ENCODE data around the gene DAPK2.
"Not testable (repeated sequence)": the region's sequence is repeated elsewhere in the genome, so short reads cannot be mapped to it uniquely, and the experiment has no call there.

Gene DAPK2

DNA sequence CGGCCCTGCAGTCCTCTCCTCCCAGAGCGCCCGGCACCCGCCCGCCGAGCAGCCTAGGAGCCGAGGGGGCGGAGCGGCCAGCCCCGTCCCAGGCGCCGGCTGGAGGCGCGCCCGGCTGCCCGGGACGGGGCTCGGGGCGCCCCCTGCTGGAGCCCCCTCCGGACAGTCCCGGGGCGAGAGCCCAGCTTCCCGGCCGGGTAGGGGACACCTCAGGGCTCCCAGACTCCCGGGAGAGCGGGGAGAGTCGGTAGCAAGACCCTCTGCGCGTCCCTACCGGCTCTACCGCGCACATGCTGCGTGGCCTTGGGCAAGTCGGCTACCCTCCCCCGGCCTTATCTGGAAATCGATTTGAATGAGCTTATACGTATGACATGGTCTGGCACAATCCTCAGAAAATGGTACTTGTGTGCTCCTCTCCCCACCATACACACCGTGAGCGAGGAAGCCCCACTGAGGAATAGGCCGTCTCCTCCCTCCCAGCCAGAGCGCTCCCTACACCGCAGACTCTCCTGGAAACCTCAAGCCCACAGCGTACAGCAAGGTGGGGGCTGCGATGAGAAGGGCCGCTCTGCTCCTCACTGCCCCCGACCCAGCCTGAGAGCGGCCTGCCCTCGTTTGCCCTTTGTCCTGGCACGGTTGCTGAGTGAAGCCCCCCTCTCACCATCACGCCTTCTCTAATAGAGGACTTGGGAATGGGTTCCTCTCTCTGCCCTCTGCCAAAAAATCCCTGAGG, at the start of gene DAPK2:
Gene DAPK2 (minus strand): TSS at position 65 of the 733 bp plus-strand sequence. CDS start 6,224 bp downstream, outside the sequence.
- FAIRE-seq (no peak), DNase-seq (ENCODE audit: extremely low spot score, insufficient read length, low read depth) (peak; percentile 84)

DNA sequence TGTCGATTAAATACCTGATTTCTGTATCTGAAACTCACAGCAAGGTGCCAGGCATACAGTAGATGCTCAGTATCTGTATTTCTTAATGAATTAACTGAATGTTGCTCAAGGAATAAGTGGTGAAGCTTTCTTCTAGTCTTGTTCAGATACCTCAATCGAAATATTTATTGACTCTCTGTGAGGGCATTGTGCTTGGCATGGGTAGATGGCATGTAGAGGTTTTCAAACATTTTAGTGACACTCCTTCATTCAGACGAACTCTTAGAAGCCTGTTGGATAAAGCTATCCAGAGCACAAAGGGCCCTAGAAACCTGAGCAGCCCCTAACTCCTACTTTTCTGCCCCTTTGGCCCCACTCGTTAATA, 49.1 kb upstream of the DAPK2 start:
- no peak for FAIRE-seq
- DNase-seq (ENCODE audit: extremely low spot score, insufficient read length, low read depth), result no peak

DNA sequence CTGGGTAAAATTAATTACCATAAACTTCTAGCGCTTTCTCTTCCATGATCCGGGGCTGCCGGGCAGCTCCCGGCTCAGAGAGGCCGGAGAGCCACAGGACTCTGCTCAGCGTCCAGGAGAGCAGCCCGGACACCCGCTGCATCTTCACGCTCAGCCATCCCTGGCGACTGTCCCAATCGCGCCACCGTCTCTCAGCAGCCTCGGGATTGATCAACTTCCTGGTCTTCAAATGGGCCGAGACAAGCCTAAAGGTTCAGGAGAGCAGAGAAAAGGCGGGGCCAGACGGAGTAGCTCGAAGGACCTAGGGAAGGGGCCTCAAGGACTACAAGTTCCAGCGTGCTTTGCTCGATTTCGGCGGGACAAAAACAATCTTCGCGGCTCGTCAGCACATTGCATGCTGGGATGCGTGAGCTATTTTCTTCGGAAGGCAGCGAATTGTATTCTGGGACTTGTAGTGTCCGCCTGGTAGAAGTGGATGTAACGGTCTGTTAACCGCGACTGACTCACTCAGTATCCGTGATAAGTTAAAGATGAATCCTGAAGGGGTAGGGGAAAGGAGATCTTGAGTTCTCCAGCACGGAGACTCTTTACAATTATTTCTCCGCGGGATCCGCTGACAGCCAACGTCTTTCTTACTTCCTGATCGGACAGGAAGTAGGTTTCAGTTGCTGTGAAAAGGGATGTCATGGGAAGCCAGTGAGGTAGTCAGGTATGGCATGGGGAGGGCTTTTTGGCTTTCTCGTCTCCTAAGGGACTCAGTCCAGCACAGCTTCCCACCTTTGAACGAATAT, 47.5 kb upstream of the DAPK2 start, which contains the start of gene CIAO2A:
Gene CIAO2A (minus strand): TSS at position 212 of the 791 bp plus-strand sequence. CDS start 70 bp downstream, at position 142.
- FAIRE-seq, result peak; percentile 99
- DNase-seq (ENCODE audit: extremely low spot score, insufficient read length, low read depth), result peak; percentile 65

DNA sequence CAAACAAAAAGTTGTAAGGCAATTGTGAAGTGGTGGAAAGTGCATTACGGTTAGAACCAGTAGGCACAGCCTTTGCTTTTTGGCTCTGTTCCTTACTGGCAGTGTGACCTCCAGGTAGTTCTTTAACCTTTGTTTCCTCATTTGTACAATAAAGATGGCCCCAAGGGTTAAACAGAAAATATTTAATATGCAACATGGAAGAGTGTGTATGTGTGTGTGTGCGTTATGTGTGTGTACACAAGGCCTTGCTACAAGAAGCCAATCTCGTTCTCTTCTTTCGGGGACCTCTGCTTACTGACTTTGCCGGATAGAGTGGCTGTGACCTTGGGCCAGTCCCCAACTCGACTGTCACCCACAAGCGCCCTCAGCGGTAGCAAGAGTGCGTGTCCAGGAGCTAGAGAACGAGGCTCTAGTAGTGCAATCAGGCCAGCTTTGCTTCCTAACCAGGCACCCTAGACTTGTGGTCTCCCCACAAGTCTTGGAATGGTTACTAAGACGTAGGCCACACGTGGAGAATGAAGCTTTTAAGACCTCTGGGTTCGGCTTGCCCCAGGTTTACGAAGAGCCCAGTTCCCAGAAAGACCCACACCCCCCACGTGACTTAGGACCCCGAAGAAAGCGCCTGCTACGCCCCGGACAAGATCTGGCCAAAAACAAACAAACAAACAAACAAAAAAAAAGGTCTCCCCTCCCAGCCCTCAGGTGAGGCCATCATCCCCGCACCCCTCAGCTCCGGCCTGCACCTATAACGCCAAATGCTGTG, 46.8 kb upstream of the DAPK2 start:
- peak; percentile 72 for FAIRE-seq

DNA sequence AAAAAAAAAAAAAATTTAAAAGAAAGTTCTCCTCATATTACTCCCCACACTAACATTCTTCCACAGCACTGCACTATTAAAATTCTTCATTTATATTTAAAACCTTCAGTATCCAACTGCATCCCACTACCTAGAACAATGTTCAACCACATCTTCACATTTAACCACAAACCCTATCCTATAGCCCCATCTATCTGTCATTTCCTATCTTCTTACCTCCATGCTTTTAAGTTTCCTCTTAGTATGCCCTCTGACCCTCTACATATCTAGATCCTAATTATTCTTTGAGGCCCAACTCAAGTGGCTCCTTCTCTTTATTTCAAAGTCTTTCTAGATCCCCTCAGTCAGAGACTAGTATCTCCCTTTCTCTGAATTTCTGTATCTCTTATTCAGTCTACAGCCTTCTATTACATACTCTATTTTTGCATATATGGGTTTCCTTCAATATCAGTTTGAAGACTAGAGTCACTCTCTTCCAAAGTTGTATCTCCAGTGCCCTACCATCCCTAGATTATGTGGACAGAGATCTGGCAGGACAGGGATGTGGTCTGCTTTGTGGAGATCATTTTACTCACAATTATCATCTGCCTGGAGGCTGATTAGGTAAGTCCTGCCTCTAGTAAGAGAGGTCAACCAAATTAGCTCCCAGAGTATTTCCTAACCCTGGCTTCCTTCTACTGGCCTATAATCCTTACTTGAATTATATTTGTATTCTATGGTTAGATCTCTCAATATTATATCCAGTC, 46.0 kb upstream of the DAPK2 start:
- DNase-seq (ENCODE audit: extremely low spot score, insufficient read length, low read depth) (no peak), FAIRE-seq (no peak)

More for the DNA sequence above, 46.8 kb upstream of the DAPK2 start:
- no peak for DNase-seq (ENCODE audit: extremely low spot score, insufficient read length, low read depth)

- peak; percentile 90 for FAIRE-seq
- no peak for DNase-seq (ENCODE audit: extremely low spot score, insufficient read length, low read depth)
Measured at GRCh38 chr15:64090527-64090926, 44.2 kb upstream of the DAPK2 start.

- peak; percentile 75 for FAIRE-seq
- DNase-seq (ENCODE audit: extremely low spot score, insufficient read length, low read depth), result no peak
Measured at GRCh38 chr15:64089543-64090280, 43.4 kb upstream of the DAPK2 start.

DNA sequence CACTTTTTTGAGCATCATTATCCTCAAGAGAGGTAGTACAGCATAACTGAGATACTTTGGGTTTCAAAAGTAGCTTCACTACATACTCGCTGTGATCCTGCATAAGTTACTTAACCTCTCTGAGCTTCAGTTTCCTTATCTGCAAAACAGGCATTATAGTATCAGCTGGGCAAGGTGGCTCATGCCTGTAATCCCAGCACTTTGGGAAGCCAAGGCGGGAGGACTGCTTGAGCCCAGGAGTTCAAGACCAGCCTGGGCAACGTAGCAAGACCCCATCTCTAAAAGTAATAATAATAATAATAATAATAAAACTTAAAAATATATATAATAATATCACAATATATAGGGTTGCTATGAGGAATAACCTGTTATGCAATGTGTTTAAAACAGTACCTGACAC, 36.5 kb upstream of the DAPK2 start:
- DNase-seq (ENCODE audit: extremely low spot score, insufficient read length, low read depth) (no peak), FAIRE-seq (no peak)

DNA sequence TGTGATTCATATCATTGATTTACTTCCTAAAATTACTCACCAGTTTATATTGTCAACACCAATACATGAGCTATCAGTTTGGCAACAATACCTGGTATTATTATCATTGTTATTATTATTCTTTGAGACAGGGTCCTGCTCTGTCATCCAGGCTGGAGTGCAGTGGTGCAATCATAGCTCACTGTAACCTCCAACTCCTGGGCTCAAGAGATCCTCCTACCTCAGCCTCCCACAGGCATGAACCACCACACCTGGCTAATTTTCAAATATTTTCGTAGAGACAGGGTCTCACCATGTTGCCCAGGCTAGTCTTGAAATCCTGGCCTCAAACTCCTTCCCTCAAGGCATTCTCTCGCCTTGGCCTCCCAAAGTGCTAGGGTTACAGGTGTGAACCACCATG, 27.2 kb upstream of the DAPK2 start:
- not testable (repeated sequence) for FAIRE-seq; DNase-seq (ENCODE audit: extremely low spot score, insufficient read length, low read depth)

GRCh38 chr15:64072812-64073211, 26.5 kb upstream of the DAPK2 start:
- FAIRE-seq, result no peak
- DNase-seq (ENCODE audit: extremely low spot score, insufficient read length, low read depth), result no peak

GRCh38 chr15:64071931-64072765, 25.9 kb upstream of the DAPK2 start:
- no peak for DNase-seq (ENCODE audit: extremely low spot score, insufficient read length, low read depth)
- FAIRE-seq, result no peak

DNA sequence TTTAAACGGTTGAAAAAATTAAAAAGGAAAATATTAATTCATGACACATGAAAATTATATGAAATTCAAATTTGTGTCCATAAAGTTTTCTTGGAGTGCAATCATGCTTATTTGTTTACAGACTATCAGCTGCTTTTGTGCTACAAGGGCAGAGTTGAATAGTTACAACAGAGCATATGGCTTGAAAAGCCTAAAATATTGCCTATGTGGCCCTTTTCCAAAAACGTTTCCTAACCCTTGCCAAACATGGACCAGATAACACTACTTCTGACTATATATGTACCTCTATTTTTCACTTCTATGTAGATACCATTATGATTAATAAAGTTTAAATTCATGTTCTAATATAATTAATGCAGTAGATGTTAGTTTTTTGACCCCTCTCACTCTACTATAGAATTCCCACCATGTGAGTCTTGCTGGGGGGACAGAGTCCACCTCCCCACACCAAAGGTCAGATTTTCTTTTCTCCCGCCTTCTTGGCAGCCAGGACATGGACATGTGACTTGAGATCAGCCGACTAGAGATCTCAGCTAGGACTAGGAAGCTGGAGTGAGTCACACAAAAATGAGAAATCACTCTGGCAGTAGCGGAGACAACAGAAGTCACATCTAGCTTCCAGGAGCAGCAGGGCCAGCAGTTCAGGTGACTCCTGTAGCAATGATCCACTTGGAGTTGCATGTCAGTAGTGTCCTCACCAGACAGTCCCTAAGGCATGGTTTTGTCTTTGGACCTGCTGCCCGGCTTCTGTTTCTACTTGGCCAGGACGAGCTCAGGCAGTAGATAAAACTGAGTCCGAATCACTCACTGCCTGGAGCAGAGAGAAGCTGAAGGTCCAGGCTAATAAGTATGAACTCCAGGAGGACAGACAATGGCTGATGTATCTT, 24.9 kb upstream of the DAPK2 start:
- FAIRE-seq, result no peak

GRCh38 chr15:64070106-64070505, 23.8 kb upstream of the DAPK2 start:
- no peak for FAIRE-seq

More for the DNA sequence above, 24.9 kb upstream of the DAPK2 start:
- no peak for DNase-seq (ENCODE audit: extremely low spot score, insufficient read length, low read depth)

GRCh38 chr15:64068133-64068532, 21.8 kb upstream of the DAPK2 start:
- no peak for DNase-seq (ENCODE audit: extremely low spot score, insufficient read length, low read depth)
- no peak for FAIRE-seq

More at GRCh38 chr15:64070106-64070505, 23.8 kb upstream of the DAPK2 start:
- no peak for DNase-seq (ENCODE audit: extremely low spot score, insufficient read length, low read depth)

DNA sequence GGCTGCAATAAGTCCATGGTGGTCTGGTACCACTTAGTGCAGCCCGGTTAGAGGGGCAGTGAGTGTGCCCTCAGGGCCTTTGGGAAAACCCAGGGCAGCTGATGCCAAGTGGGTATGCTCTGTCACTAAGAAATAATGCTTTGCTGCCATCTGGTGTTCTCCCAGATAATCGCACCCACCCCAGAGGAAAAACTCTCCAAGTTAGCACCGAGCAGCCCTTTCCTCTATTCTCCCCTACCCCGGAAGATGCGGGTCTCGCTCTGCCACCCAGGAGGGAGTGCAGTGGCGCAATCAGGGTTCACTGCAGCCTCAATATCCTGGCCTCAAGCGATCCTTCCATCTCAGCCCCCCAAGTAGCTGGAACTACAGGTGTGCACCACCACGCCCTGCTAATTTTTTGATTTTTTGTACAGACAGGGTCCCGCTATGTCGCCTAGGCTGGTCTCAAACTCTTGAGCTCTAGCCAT, 21.3 kb upstream of the DAPK2 start:
- DNase-seq (ENCODE audit: extremely low spot score, insufficient read length, low read depth) (peak; percentile 58), FAIRE-seq (peak; percentile 91)

- FAIRE-seq, result no peak
- no peak for DNase-seq (ENCODE audit: extremely low spot score, insufficient read length, low read depth)
Measured at GRCh38 chr15:64066451-64066850, 20.2 kb upstream of the DAPK2 start.

DNA sequence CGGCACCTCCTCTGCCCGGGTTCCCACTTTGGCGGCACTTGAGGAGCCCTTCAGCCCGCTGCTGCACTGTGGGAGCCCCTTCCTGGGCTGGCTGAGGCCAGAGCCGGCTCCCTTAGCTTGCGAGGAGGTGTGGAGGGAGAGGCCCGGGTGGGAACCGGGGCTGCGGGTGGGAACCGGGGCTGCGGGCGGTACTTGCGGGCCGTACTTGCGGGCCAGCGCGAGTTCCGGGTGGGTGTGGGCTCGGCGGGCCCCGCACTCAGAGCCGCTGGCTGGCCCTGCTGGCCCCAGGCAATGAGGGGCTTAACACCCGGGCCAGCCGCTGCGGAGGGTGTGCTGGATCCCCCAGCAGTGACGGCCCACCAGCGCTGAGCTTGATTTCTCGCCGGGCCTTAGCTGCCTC, 14.4 kb upstream of the DAPK2 start:
- DNase-seq (ENCODE audit: extremely low spot score, insufficient read length, low read depth) (no peak), FAIRE-seq (no peak)

Measured in GM18507 (cell line).